Liver (tissue), 3 donors: ENCODE results near the gene PDCD6IP.

Experiments
- EGR1 ChIP-seq, 2 donors: IDR thresholded peaks; 2 replicates each; pipeline ENCODE4 v1.6.1; 2016 to 2018; ENCODE audit warnings: antibody characterized with exemption in 2 of 2, low read depth in 2 of 2
- GABPA ChIP-seq, 2 donors: IDR thresholded peaks in 1 of 2; conservative IDR thresholded peaks in 1 of 2; 2 replicates each; pipeline ENCODE4 v1.6.1; 2016; ENCODE audit warnings: antibody characterized with exemption in 2 of 2, mild to moderate bottlenecking in 1 of 2, moderate library complexity in 1 of 2
- HNF4A ChIP-seq, 2 donors: conservative IDR thresholded peaks; 2 replicates each; pipeline ENCODE4 v1.6.1; 2016; ENCODE audit warnings: antibody characterized with exemption in 2 of 2, mild to moderate bottlenecking in 2 of 2
- JUND ChIP-seq, 2 donors: IDR thresholded peaks; 2 replicates each; pipeline ENCODE4 v1.6.1; 2016; ENCODE audit warnings: antibody characterized with exemption in 2 of 2
- RAD21 ChIP-seq, 2 donors: IDR thresholded peaks; 2 replicates each; pipeline ENCODE4 v1.6.1; 2016; ENCODE audit warnings: antibody characterized with exemption in 2 of 2, mild to moderate bottlenecking in 2 of 2
- SP1 ChIP-seq: IDR thresholded peaks from 2 replicates; pipeline ENCODE4 v1.6.1; 2018; ENCODE audit warnings: antibody characterized with exemption, mild to moderate bottlenecking
- TAF1 ChIP-seq: conservative IDR thresholded peaks from 2 replicates; pipeline ENCODE4 v1.6.1; 2016; ENCODE audit warnings: antibody characterized with exemption, mild to moderate bottlenecking
- YY1 ChIP-seq: IDR thresholded peaks from 2 replicates; pipeline ENCODE4 v1.6.1; 2016; ENCODE audit warnings: antibody characterized with exemption, mild to moderate bottlenecking
- TF ChIP-seq, protein P1 (sequence below): fragments of 150-350 bp; IDR thresholded peaks from 2 replicates; pipeline ENCODE4 v1.5.1; 2017; ENCODE audit warnings: improper control_type of control experiment, low read depth, low read length; ENCODE audit not compliant: missing input control
- TF ChIP-seq, protein P2 (sequence below): IDR thresholded peaks from 2 replicates; pipeline ENCODE4 v1.6.1; 2016; ENCODE audit warnings: antibody characterized with exemption, mild to moderate bottlenecking
- TF ChIP-seq, protein P3 (sequence below): IDR thresholded peaks from 2 replicates; pipeline ENCODE4 v1.6.1; 2016; ENCODE audit warnings: antibody characterized with exemption
- TF ChIP-seq, protein P4 (sequence below): IDR thresholded peaks from 2 replicates; pipeline ENCODE4 v1.6.1; 2016; ENCODE audit warnings: antibody characterized with exemption
- donor health status: healthy.
- donor health status: healthy.

DNA sequence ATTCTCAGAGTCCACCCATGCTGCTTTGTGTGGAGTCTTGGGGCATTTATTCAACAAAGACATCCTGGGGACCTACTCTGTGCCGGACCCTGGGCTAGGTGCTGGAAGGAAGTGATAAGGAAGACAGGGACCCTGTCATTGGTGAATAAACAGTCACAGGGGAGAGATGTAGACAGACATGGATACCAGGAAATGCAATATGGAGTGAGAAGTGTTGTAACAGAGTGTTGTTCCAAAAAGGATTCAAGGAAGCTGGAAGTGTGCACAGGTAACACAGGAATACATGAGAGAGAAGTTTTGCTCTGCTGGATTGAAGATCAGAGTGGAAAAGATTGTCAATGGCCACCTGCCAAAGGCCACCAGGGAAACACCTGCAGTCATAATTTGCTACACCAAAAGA is 89.0 kb downstream of the PDCD6IP start:
- TF ChIP-seq GABPA (IDR thresholded peaks at IDR 0.05 in 1 of 2, conservative IDR thresholded peaks at IDR 0.05 in 1 of 2) = no peak
- no peak for TF ChIP-seq RAD21 (IDR thresholded peaks at IDR 0.05)
- TF ChIP-seq, protein P1, sequence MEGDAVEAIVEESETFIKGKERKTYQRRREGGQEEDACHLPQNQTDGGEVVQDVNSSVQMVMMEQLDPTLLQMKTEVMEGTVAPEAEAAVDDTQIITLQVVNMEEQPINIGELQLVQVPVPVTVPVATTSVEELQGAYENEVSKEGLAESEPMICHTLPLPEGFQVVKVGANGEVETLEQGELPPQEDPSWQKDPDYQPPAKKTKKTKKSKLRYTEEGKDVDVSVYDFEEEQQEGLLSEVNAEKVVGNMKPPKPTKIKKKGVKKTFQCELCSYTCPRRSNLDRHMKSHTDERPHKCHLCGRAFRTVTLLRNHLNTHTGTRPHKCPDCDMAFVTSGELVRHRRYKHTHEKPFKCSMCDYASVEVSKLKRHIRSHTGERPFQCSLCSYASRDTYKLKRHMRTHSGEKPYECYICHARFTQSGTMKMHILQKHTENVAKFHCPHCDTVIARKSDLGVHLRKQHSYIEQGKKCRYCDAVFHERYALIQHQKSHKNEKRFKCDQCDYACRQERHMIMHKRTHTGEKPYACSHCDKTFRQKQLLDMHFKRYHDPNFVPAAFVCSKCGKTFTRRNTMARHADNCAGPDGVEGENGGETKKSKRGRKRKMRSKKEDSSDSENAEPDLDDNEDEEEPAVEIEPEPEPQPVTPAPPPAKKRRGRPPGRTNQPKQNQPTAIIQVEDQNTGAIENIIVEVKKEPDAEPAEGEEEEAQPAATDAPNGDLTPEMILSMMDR = no peak
- TF ChIP-seq, protein P2, sequence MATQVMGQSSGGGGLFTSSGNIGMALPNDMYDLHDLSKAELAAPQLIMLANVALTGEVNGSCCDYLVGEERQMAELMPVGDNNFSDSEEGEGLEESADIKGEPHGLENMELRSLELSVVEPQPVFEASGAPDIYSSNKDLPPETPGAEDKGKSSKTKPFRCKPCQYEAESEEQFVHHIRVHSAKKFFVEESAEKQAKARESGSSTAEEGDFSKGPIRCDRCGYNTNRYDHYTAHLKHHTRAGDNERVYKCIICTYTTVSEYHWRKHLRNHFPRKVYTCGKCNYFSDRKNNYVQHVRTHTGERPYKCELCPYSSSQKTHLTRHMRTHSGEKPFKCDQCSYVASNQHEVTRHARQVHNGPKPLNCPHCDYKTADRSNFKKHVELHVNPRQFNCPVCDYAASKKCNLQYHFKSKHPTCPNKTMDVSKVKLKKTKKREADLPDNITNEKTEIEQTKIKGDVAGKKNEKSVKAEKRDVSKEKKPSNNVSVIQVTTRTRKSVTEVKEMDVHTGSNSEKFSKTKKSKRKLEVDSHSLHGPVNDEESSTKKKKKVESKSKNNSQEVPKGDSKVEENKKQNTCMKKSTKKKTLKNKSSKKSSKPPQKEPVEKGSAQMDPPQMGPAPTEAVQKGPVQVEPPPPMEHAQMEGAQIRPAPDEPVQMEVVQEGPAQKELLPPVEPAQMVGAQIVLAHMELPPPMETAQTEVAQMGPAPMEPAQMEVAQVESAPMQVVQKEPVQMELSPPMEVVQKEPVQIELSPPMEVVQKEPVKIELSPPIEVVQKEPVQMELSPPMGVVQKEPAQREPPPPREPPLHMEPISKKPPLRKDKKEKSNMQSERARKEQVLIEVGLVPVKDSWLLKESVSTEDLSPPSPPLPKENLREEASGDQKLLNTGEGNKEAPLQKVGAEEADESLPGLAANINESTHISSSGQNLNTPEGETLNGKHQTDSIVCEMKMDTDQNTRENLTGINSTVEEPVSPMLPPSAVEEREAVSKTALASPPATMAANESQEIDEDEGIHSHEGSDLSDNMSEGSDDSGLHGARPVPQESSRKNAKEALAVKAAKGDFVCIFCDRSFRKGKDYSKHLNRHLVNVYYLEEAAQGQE = no peak
- no peak for TF ChIP-seq TAF1
- TF ChIP-seq, protein P3, sequence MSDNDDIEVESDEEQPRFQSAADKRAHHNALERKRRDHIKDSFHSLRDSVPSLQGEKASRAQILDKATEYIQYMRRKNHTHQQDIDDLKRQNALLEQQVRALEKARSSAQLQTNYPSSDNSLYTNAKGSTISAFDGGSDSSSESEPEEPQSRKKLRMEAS = no peak
- no peak for TF ChIP-seq SP1
- TF ChIP-seq YY1 = no peak
- no peak for TF ChIP-seq JUND (IDR thresholded peaks at IDR 0.05)
- TF ChIP-seq HNF4A (conservative IDR thresholded peaks at IDR 0.05) = no peak
- TF ChIP-seq, protein P4, sequence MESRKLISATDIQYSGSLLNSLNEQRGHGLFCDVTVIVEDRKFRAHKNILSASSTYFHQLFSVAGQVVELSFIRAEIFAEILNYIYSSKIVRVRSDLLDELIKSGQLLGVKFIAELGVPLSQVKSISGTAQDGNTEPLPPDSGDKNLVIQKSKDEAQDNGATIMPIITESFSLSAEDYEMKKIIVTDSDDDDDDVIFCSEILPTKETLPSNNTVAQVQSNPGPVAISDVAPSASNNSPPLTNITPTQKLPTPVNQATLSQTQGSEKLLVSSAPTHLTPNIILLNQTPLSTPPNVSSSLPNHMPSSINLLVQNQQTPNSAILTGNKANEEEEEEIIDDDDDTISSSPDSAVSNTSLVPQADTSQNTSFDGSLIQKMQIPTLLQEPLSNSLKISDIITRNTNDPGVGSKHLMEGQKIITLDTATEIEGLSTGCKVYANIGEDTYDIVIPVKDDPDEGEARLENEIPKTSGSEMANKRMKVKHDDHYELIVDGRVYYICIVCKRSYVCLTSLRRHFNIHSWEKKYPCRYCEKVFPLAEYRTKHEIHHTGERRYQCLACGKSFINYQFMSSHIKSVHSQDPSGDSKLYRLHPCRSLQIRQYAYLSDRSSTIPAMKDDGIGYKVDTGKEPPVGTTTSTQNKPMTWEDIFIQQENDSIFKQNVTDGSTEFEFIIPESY = no peak
- TF ChIP-seq EGR1 (IDR thresholded peaks at IDR 0.05; ENCODE audit: low read depth in 2 of 2) = no peak
